Type B pancreatic cell (in vitro differentiated cells): ENCODE data around the gene SCIMP. TPM values are rescaled to one million over a fixed set of nuclear protein-coding genes. Genes with fewer than 3 reads are reported as not detected.

Experiments used
- DNase-seq: peaks from one replicate; pipeline ENCODE4 v3.0.0; 2021; ENCODE audit warnings: mixed read lengths; ENCODE audit not compliant: unreplicated experiment; ENCODE audit errors: extremely low spot score
- H3K27ac Mint-ChIP-seq: 2 replicates; pipeline ENCODE4 v1.8.0; 2021; ENCODE audit warnings: mild to moderate bottlenecking, mixed read lengths
- H3K27me3 Mint-ChIP-seq: 2 replicates; pipeline ENCODE4 v1.8.0; 2021; ENCODE audit warnings: mixed read lengths
- H3K36me3 Mint-ChIP-seq: 2 replicates; pipeline ENCODE4 v1.8.0; 2021; ENCODE audit warnings: mixed read lengths
- H3K4me1 Mint-ChIP-seq: one replicate; pipeline ENCODE4 v1.8.0; 2021; ENCODE audit warnings: mixed read lengths; ENCODE audit not compliant: unreplicated experiment
- H3K4me3 Mint-ChIP-seq: 2 replicates; pipeline ENCODE4 v1.8.0; 2021; ENCODE audit warnings: mild to moderate bottlenecking, mixed read lengths
- H3K9me3 Mint-ChIP-seq: 2 replicates; pipeline ENCODE4 v1.8.0; 2021; ENCODE audit warnings: mixed read lengths
- total RNA-seq: library from RNA; stranded (reverse); gene quantifications from 2 replicates; pipeline ENCODE4 v1.2.1, GENCODE V29; 2021; ENCODE audit warnings: low replicate concordance
- TF ChIP-seq, protein P1 (sequence below): fragments of 200-600 bp; sonication (generic); conservative IDR thresholded peaks from 2 replicates; pipeline ENCODE4 v1.5.0; 2021; ENCODE audit warnings: antibody characterized with exemption, mild to moderate bottlenecking

Gene SCIMP
- total RNA-seq, 1 donor from 2014 or later: not detected

DNA sequence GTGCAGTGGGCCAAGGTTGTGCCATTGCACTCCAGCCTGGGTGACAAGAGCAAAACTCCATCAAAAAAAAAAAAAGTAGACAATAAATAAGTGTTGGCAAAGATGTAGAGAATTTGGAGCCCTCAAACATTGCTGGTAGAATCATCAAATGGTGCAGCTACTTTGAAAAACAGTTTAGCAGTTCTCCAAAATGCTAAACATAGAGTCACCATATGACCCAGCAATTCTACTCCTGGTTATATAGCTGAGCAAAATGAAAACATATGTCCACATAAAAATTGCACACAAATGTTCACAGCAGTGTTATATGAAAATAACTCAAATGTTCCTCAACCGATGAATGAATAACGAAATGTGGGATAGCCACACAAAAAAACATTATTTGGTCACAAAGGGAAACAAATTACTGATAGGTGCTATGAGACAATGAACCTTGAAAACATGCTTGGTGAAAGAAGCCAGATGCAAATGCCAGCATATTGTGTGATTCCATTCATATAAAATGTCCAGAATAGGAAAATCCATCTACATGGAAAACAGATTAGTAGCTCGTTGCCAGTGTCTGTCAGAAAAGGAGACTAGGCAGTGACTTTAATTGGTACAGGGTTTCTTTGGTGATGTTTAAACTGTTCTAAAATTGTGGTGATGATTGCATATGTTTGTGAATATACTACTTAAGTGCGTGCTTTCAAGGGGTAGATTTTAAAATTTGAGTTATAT, 34.7 kb upstream of the SCIMP start:
- H3K36me3 Mint-ChIP-seq: no peaks in the 10 kb centered on the region
- no peak overlapping the region for H3K27ac Mint-ChIP-seq
- peaks cover 5% of the 10 kb centered on the region for H3K4me1 Mint-ChIP-seq
- H3K4me3 Mint-ChIP-seq: no peak overlapping the region
- TF ChIP-seq, protein P1, sequence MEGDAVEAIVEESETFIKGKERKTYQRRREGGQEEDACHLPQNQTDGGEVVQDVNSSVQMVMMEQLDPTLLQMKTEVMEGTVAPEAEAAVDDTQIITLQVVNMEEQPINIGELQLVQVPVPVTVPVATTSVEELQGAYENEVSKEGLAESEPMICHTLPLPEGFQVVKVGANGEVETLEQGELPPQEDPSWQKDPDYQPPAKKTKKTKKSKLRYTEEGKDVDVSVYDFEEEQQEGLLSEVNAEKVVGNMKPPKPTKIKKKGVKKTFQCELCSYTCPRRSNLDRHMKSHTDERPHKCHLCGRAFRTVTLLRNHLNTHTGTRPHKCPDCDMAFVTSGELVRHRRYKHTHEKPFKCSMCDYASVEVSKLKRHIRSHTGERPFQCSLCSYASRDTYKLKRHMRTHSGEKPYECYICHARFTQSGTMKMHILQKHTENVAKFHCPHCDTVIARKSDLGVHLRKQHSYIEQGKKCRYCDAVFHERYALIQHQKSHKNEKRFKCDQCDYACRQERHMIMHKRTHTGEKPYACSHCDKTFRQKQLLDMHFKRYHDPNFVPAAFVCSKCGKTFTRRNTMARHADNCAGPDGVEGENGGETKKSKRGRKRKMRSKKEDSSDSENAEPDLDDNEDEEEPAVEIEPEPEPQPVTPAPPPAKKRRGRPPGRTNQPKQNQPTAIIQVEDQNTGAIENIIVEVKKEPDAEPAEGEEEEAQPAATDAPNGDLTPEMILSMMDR: no peak
- peaks cover 11% of the 10 kb centered on the region for H3K27me3 Mint-ChIP-seq
- no peaks in the 10 kb centered on the region for H3K9me3 Mint-ChIP-seq
- no peak for DNase-seq

- Mint-ChIP-seq H3K27me3 (peaks cover 6% of the 10 kb centered on the region), H3K27ac (no peak overlapping the region), H3K36me3 (no peaks in the 10 kb centered on the region), H3K9me3 (no peaks in the 10 kb centered on the region), H3K4me1 (no peaks in the 10 kb centered on the region), H3K4me3 (no peak overlapping the region)
- TF ChIP-seq, protein P1: no peak
- DNase-seq: no peak
Measured at GRCh38 chr17:5264893-5265292, 30.2 kb upstream of the SCIMP start.

DNA sequence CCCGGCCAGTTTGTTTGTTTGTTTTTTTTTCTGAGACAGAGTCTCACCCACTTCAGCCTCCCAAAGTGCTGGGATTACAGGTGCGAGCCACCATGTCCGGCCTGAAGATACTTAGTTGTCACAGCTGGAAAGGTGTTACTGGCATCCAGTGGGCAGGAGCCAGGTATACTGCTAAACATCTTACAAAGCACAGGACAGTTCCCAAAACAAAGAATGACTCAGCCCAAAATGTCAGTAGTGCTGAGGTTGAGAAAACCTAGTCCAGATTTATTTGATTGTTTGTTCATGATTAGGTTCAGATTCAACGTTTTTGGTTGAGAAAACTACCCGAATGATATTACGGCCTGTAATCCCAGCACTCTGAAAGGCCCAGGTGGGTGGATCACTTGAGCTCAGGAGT, 28.8 kb upstream of the SCIMP start:
- TF ChIP-seq, protein P1: no peak
- Mint-ChIP-seq H3K4me3 (no peak overlapping the region), H3K36me3 (no peaks in the 10 kb centered on the region), H3K27ac (no peak overlapping the region), H3K9me3 (no peaks in the 10 kb centered on the region), H3K4me1 (no peaks in the 10 kb centered on the region), H3K27me3 (peaks cover 3% of the 10 kb centered on the region)
- DNase-seq: no peak

- Mint-ChIP-seq H3K9me3 (no peaks in the 10 kb centered on the region), H3K4me3 (no peak overlapping the region), H3K27me3 (peaks cover 3% of the 10 kb centered on the region), H3K4me1 (no peaks in the 10 kb centered on the region), H3K36me3 (no peaks in the 10 kb centered on the region), H3K27ac (no peak overlapping the region)
- TF ChIP-seq, protein P1: no peak
- DNase-seq: no peak
Measured at GRCh38 chr17:5262416-5262991, 27.8 kb upstream of the SCIMP start.

DNA sequence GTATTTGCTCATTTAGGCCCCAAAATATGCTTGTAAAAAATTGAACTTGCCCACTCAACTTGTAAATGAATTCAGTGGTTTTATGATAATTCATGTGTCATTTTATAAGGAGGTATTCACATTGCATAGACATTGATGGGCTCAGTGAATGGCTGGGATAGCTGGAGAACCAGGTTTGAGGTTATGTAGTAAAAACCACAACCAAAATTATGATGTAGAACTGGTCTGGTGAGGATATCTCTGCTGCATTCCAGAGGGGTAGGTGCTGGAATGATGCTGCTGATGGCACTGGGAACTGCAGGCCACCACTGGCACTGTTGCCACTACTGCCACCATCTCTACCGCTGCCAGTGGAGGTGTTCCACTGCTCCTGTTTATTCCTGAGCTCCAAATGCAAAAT, 25.9 kb upstream of the SCIMP start:
- Mint-ChIP-seq H3K27ac (no peak overlapping the region), H3K9me3 (no peaks in the 10 kb centered on the region), H3K4me1 (no peaks in the 10 kb centered on the region), H3K4me3 (no peak overlapping the region), H3K36me3 (no peaks in the 10 kb centered on the region), H3K27me3 (peaks cover 3% of the 10 kb centered on the region)
- DNase-seq: no peak
- TF ChIP-seq, protein P1: no peak
